GM23338 (cell line): ENCODE data around the gene CRNKL1. TPM values are rescaled to one million over a fixed set of nuclear protein-coding genes. Genes with fewer than 3 reads are reported as not detected.

Source experiments
- ATAC-seq: fragments of 200-7000 bp; cut with Tn5 transposase; 3 replicates; pipeline ENCODE4 v1.9.1; 2020
- DNase-seq: peaks from one replicate; pipeline ENCODE4 v3.0.0-alpha.2; 2015; ENCODE audit warnings: low spot score
- H2AFZ ChIP-seq: fragments of 200-600 bp; sonication (generic); 2 replicates; pipeline ENCODE4 v1.8.0; 2016; ENCODE audit warnings: antibody characterized with exemption, mild to moderate bottlenecking, moderate library complexity
- H3F3A ChIP-seq: fragments of 200-600 bp; sonication (generic); replicated peaks from 2 replicates; pipeline ENCODE4 v1.8.0; 2017; ENCODE audit warnings: antibody characterized with exemption, mixed run types, low read depth
- H3K27ac ChIP-seq: fragments of 200-600 bp; sonication (generic); 2 replicates; pipeline ENCODE4 v1.6.1; 2016; ENCODE audit warnings: low read depth
- H3K27me3 ChIP-seq: fragments of 200-600 bp; sonication (generic); 2 replicates; pipeline ENCODE4 v1.8.0; 2016; ENCODE audit warnings: mild to moderate bottlenecking, mixed run types, moderate library complexity; ENCODE audit not compliant: insufficient read depth
- H3K36me3 ChIP-seq: fragments of 200-600 bp; sonication (generic); 2 replicates; pipeline ENCODE4 v1.8.0; 2016; ENCODE audit warnings: mild to moderate bottlenecking; ENCODE audit not compliant: insufficient read depth
- H3K4me1 ChIP-seq: fragments of 200-600 bp; sonication (generic); 2 replicates; pipeline ENCODE4 v1.8.0; 2016; ENCODE audit warnings: mild to moderate bottlenecking, moderate library complexity; ENCODE audit not compliant: insufficient read depth
- H3K4me2 ChIP-seq: fragments of 200-600 bp; sonication (generic); 2 replicates; pipeline ENCODE4 v1.7.1; 2017; ENCODE audit warnings: mixed run types
- H3K4me3 ChIP-seq: fragments of 200-600 bp; sonication (generic); 2 replicates; pipeline ENCODE4 v1.6.1; 2016; ENCODE audit warnings: mixed run types
- H3K79me2 ChIP-seq: fragments of 200-600 bp; sonication (generic); replicated peaks from 2 replicates; pipeline ENCODE4 v1.8.0; 2017; ENCODE audit warnings: mild to moderate bottlenecking; ENCODE audit not compliant: insufficient read depth
- H3K9me2 ChIP-seq: fragments of 200-600 bp; sonication (generic); 2 replicates; pipeline ENCODE4 v1.8.0; 2017; ENCODE audit not compliant: insufficient read depth
- H4K20me1 ChIP-seq: fragments of 200-600 bp; sonication (generic); replicated peaks from 2 replicates; pipeline ENCODE4 v1.8.0; 2017; ENCODE audit warnings: mild to moderate bottlenecking; ENCODE audit not compliant: insufficient read depth
- H3K27ac Mint-ChIP-seq: 2 replicates; pipeline ENCODE4 v1.8.0; 2020; ENCODE audit warnings: inconsistent platforms, mild to moderate bottlenecking, moderate library complexity, mixed read lengths
- H3K27me3 Mint-ChIP-seq: 3 replicates; pipeline ENCODE4 v1.8.0; 2022; ENCODE audit warnings: low read depth, mild to moderate bottlenecking, moderate library complexity, mixed read lengths, inconsistent platforms; ENCODE audit not compliant: insufficient read depth, poor library complexity
- H3K36me3 Mint-ChIP-seq: 3 replicates; pipeline ENCODE4 v1.8.0; 2021; ENCODE audit warnings: low read depth, mild to moderate bottlenecking, inconsistent platforms, moderate library complexity, mixed read lengths
- H3K4me1 Mint-ChIP-seq: 3 replicates; pipeline ENCODE4 v1.8.0; 2020; ENCODE audit warnings: mild to moderate bottlenecking, inconsistent platforms, mixed read lengths
- H3K4me3 Mint-ChIP-seq: 3 replicates; pipeline ENCODE4 v1.8.0; 2021; ENCODE audit warnings: moderate library complexity, mild to moderate bottlenecking, inconsistent platforms, mixed read lengths
- H3K9me3 Mint-ChIP-seq: 3 replicates; pipeline ENCODE4 v1.8.0; 2020; ENCODE audit warnings: moderate library complexity, mild to moderate bottlenecking, inconsistent platforms, mixed read lengths
- CREB1 ChIP-seq: fragments of 250-450 bp; sonication (Bioruptor Pico); IDR thresholded peaks from 2 replicates; pipeline ENCODE4 v1.5.0; 2020; ENCODE audit warnings: low read depth, mild to moderate bottlenecking, moderate library complexity
- CTCF ChIP-seq, 2 experiments: fragments of 200-600 bp in 1 of 2; sonication (generic) in 1 of 2; conservative IDR thresholded peaks; 2 replicates each; pipeline versions ENCODE4 v1.5.1 to v1.6.1; 2016 to 2017; ENCODE audit warnings: antibody characterized with exemption in 2 of 2, low read depth in 2 of 2, mild to moderate bottlenecking in 2 of 2, moderate library complexity in 1 of 2
- ETS1 ChIP-seq: IDR thresholded peaks from 2 replicates; pipeline ENCODE4 v1.6.1; 2016; ENCODE audit warnings: antibody characterized with exemption
- EZH2phosphoT487 ChIP-seq: fragments of 200-600 bp; sonication (generic); IDR thresholded peaks from one replicate; pipeline ENCODE4 v1.8.1; 2018; ENCODE audit warnings: antibody characterized with exemption; ENCODE audit not compliant: unreplicated experiment
- NANOG ChIP-seq: IDR thresholded peaks from 2 replicates; pipeline ENCODE4 v1.6.1; 2016; ENCODE audit warnings: antibody characterized with exemption, borderline replicate concordance
- POLR2AphosphoS5 ChIP-seq: IDR thresholded peaks from 2 replicates; pipeline ENCODE4 v1.6.1; 2016; ENCODE audit warnings: antibody characterized with exemption, low read depth
- REST ChIP-seq: IDR thresholded peaks from one replicate; pipeline ENCODE4 v1.6.1; 2018; ENCODE audit warnings: antibody characterized with exemption; ENCODE audit not compliant: unreplicated experiment
- STAT1 ChIP-seq: IDR thresholded peaks from one replicate; pipeline ENCODE4 v1.6.1; 2016; ENCODE audit warnings: antibody characterized with exemption; ENCODE audit not compliant: unreplicated experiment
- ZNF114 ChIP-seq: fragments of 250-450 bp; sonication (Bioruptor Pico); IDR thresholded peaks from 2 replicates; pipeline ENCODE4 v1.5.0; 2020; ENCODE audit warnings: mild to moderate bottlenecking, moderate library complexity
- ZNF331 ChIP-seq: fragments of 250-450 bp; sonication (Bioruptor Pico); IDR thresholded peaks from 2 replicates; pipeline ENCODE4 v1.5.0; 2020; ENCODE audit warnings: low read depth, mild to moderate bottlenecking, moderate library complexity
- ZNF462 ChIP-seq: fragments of 250-450 bp; sonication (Bioruptor Pico); IDR thresholded peaks from 2 replicates; pipeline ENCODE4 v1.5.0; 2020; ENCODE audit warnings: mild to moderate bottlenecking, moderate library complexity
- polyA plus RNA-seq: library from polyadenylated mRNA; unstranded; fragments of >200 nt; fragmentation: Nextera tagmentation; extraction: Ambion mirVana; gene quantifications from 2 replicates; pipeline ENCODE4 v1.2.1, GENCODE V29; 2016
- total RNA-seq: library from RNA; depleted of rRNA; stranded (reverse); fragments of >200 nt; shearing (Covaris generic); gene quantifications from 2 replicates; pipeline ENCODE4 v1.2.3, GENCODE V29; 2014

The CRNKL1 gene
- total and polyA plus RNA-seq, 2 experiments from 2014 or later = 24.2 to 27.2 TPM

GRCh38 chr20:20085071-20085470 is 32.8 kb upstream of the CRNKL1 start:
- ATAC-seq = no peak
- no peak overlapping the region for H3K27ac Mint-ChIP-seq

GRCh38 chr20:20084296-20084752 is 32.1 kb upstream of the CRNKL1 start:
- no peak for ATAC-seq
- Mint-ChIP-seq H3K27ac (no peak overlapping the region), H3K4me1 (peaks cover 4% of the 10 kb centered on the region; the same call in 2 of the 3 replicates), H3K4me3 (no peak overlapping the region), H3K27me3 (no peaks in the 10 kb centered on the region), H3K9me3 (no peaks in the 10 kb centered on the region), H3K36me3 (no peaks in the 10 kb centered on the region)
- Histone ChIP-seq H3K4me1 (peaks cover 4% of the 10 kb centered on the region; the same call in 1 of the 2 replicates), H4K20me1 (no peaks in the 10 kb centered on the region), H3K79me2 (no peaks in the 10 kb centered on the region), H3K9me2 (no peaks in the 10 kb centered on the region), H3K36me3 (no peaks in the 10 kb centered on the region), H3K27me3 (no peaks in the 10 kb centered on the region), H2AFZ (no peak overlapping the region), H3K4me3 (no peak overlapping the region), H3F3A (no peaks in the 10 kb centered on the region), H3K4me2 (no peak overlapping the region), H3K27ac (no peak overlapping the region)
- DNase-seq = no peak
- TF ChIP-seq NANOG (no peak), POLR2AphosphoS5 (no peak), ZNF114 (CRISPR knock-in tag) (no peak), ZNF462 (CRISPR knock-in tag) (no peak), EZH2phosphoT487 (no peak), CTCF (conservative IDR thresholded peaks at IDR 0.05; ENCODE audit: low read depth in 2 of 2) (no peak), REST (no peak), CREB1 (CRISPR knock-in tag) (no peak), ETS1 (no peak)

More at GRCh38 chr20:20085071-20085470, 32.8 kb upstream of the CRNKL1 start:
- H3K27me3 ChIP-seq = no peaks in the 10 kb centered on the region
- no peaks in the 10 kb centered on the region for H3K4me1 ChIP-seq
- Mint-ChIP-seq H3K27me3 (no peaks in the 10 kb centered on the region), H3K9me3 (no peaks in the 10 kb centered on the region), H3K4me3 (no peak overlapping the region), H3K4me1 (no peaks in the 10 kb centered on the region), H3K36me3 (no peaks in the 10 kb centered on the region)
- TF ChIP-seq STAT1 (no peak), ZNF331 (CRISPR knock-in tag) (no peak), EZH2phosphoT487 (no peak)
- H3K36me3 ChIP-seq = no peaks in the 10 kb centered on the region
- no peaks in the 10 kb centered on the region for H3K79me2 ChIP-seq
- no peak overlapping the region for H3K4me3 ChIP-seq
- H3F3A ChIP-seq = no peaks in the 10 kb centered on the region
- H3K27ac ChIP-seq = no peak overlapping the region
- no peak for DNase-seq
- no peak overlapping the region for H2AFZ ChIP-seq
- H4K20me1 ChIP-seq = no peaks in the 10 kb centered on the region
- H3K9me2 ChIP-seq = no peaks in the 10 kb centered on the region
- H3K4me2 ChIP-seq = no peak overlapping the region
